ENCODE measurements around the gene TTC9B. TPM values are rescaled to one million over a fixed set of nuclear protein-coding genes. Genes with fewer than 3 reads are reported as not detected.

TTC9B gene
- total RNA-seq, 3 donors from 2014 or later, result 2.0 TPM; not detected in 2

GRCh38 chr19:40257096-40257517 lies 38.9 kb upstream of the TTC9B start:
- intact Hi-C loops (cut with DNase I, micrococcal nuclease), result no loop called here
- ATAC-seq (no peak), DNase-seq (no peak)
- H3K4me3 ChIP-seq, result no peak overlapping the region
- no peaks in the 10 kb centered on the region for H3K36me3 ChIP-seq (ENCODE audit: low read depth)
- TF ChIP-seq CTCF (IDR thresholded peaks at IDR 0.05), result no peak
- H3K4me1 ChIP-seq (ENCODE audit: low read depth), result no peaks in the 10 kb centered on the region
- H3K9me3 ChIP-seq, result no peaks in the 10 kb centered on the region

GRCh38 chr19:40256512-40256911 lies 38.3 kb upstream of the TTC9B start:
- TF ChIP-seq CTCF (IDR thresholded peaks at IDR 0.05), result no peak
- no peak for ATAC-seq
- H3K36me3 ChIP-seq (ENCODE audit: low read depth), result no peaks in the 10 kb centered on the region

GRCh38 chr19:40255619-40256166 lies 37.5 kb upstream of the TTC9B start:
- DNase-seq (no peak), ATAC-seq (no peak)
- no peaks in the 10 kb centered on the region for H3K4me1 ChIP-seq (ENCODE audit: low read depth)
- H3K9me3 ChIP-seq, result no peaks in the 10 kb centered on the region
- intact Hi-C loops (cut with DNase I, micrococcal nuclease), result no loop called here
- no peak for TF ChIP-seq CTCF (IDR thresholded peaks at IDR 0.05)
- H3K36me3 ChIP-seq (ENCODE audit: low read depth), result no peaks in the 10 kb centered on the region
- H3K4me3 ChIP-seq, result no peak overlapping the region

More at GRCh38 chr19:40256512-40256911, 38.3 kb upstream of the TTC9B start:
- intact Hi-C loops (cut with DNase I, micrococcal nuclease), result no loop called here
- Histone ChIP-seq H3K4me1 (ENCODE audit: low read depth) (no peaks in the 10 kb centered on the region), H3K4me3 (no peak overlapping the region), H3K9me3 (no peaks in the 10 kb centered on the region)
- DNase-seq, result no peak

GRCh38 chr19:40254714-40255418 lies 36.7 kb upstream of the TTC9B start:
- no peak for TF ChIP-seq CTCF (IDR thresholded peaks at IDR 0.05)
- Histone ChIP-seq H3K9me3 (no peaks in the 10 kb centered on the region), H3K4me3 (no peak overlapping the region), H3K36me3 (ENCODE audit: low read depth) (no peaks in the 10 kb centered on the region), H3K4me1 (ENCODE audit: low read depth) (no peaks in the 10 kb centered on the region)
- DNase-seq (no peak), ATAC-seq (no peak)
- intact Hi-C loops (cut with DNase I, micrococcal nuclease), result no loop called here

GRCh38 chr19:40253611-40254092 lies 35.5 kb upstream of the TTC9B start:
- TF ChIP-seq CTCF (IDR thresholded peaks at IDR 0.05), result no peak
- intact Hi-C loops (cut with DNase I, micrococcal nuclease), result no loop called here
- Histone ChIP-seq H3K9me3 (no peaks in the 10 kb centered on the region), H3K36me3 (ENCODE audit: low read depth) (no peaks in the 10 kb centered on the region), H3K4me1 (ENCODE audit: low read depth) (no peaks in the 10 kb centered on the region), H3K4me3 (no peak overlapping the region)
- DNase-seq (no peak), ATAC-seq (no peak)

Data from mucosa of descending colon (tissue), 3 donors.